GM18498 (cell line): ENCODE results near the gene UBXN7.
A peak's percentile ranks its signal among the peaks of the same experiment; 100 is the strongest.
"Not testable (repeated sequence)": the region's sequence is repeated elsewhere in the genome, so short reads cannot be mapped to it uniquely, and the experiment has no call there.

Source experiments
- ATAC-seq: cut with Tn5 transposase; IDR thresholded peaks from one replicate; pipeline ENCODE4 v1.9.1; 2021; ENCODE audit warnings: mild to moderate bottlenecking, moderate library complexity; ENCODE audit not compliant: unreplicated experiment

The UBXN7 gene

DNA sequence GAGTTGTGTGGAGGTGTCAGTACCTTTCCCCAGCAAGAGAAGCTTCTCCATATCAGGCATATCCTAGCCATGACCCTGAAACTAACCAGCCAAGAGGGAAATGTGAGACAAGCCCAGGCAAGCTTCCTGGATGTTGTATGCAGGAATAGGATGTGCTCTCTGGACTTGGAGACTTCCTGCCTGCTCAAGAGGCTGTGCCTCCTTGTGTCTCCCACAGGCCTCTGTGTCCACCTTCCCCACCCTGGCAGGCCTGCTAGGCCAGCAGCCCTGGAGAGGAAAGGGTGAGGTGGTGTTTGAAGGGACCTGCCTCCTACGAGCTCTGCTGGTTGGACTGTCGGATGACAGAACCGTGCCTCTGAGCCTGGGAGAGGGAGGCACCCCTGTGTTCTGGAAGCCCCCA lies 112.1 kb downstream of the UBXN7 start:
- no peak for ATAC-seq

DNA sequence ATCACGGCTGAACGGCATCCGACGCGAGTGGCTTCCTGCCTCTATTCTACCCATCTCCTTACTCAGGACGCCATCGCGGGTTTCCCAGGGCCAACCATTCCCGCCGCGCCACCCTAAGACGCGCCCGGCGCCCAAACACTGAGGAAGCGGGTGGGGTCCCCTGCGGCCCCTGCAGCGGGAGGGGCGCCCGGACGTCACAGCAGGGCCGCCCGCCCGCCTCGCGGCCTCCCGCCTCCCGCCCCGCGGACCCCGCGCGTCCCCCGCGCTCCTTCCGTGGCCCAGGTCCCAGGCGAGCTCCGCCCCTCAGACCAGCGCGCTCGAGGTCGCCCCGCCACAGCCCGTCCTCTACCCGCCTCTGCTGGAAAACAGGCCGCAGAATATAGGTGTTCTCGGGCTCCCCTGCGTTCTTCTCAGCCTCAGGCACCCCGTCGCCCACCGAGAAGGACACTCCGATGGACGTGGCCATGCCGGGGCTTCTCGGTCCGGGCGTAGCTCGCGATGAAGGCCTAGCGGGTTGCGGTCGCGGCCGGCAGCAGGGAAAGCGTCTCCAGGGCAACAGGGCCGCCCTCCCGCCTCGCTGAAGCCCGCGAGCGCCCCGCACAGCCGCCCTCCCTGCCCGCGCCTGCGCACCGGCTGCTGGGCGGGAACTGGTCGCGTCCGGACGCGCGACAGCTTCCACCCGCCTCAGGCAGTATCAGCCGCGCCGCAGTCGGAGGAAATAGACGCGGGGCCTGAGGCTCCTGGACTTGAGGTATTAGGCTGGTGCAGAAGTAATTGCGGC lies 114.3 kb downstream of the UBXN7 start, which contains the start of gene DYNLT2B:
DYNLT2B (minus strand) TSS at position 554 of the 781 bp plus-strand sequence; CDS start at position 466, 88 bp downstream.
- ATAC-seq = peak; percentile 89

DNA sequence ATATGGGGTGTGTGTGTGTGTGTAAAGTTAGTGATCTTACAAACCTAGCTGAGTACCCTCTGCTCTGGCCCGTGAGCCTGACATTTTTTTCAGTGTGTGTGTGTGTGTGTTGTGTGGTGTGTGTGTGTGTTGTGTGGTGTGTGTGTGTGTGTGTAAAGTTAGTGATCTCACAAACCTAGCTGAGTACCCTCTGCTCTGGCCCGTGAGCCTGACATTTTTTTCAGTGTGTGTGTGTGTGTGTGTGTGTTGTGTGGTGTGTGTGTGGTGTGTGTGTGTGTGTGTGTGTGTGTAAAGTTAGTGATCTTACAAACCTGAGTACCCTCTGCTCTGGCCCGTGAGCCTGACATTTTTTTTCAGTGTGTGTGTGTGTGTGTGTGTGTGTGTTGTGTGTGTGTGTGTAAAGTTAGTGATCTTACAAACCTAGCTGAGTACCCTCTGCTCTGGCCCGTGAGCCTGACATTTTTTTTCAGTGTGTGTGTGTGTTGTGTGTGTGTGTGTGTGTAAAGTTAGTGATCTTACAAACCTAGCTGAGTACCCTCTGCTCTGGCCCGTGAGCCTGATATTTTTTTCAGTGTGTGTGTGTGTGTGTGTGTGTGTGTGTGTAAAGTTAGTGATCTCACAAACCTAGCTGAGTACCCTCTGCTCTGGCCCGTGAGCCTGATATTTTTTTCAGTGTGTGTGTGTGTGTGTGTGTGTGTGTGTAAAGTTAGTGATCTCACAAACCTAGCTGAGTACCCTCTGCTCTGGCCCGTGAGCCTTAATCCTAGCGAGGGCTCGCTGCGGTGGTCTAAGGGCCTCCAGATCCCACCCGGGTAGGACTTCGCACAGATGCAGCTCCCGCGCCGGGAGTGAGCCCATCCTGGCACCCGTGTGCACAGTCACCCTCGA lies 115.2 kb downstream of the UBXN7 start:
- not testable (repeated sequence) for ATAC-seq

- no peak for ATAC-seq
These were observed 116.4 kb downstream of the UBXN7 start for GRCh38 chr3:196315821-196316220.

GRCh38 chr3:196314597-196314996 lies 117.6 kb downstream of the UBXN7 start:
- no peak for ATAC-seq

- ATAC-seq = not testable (repeated sequence)
These were observed 118.1 kb downstream of the UBXN7 start for GRCh38 chr3:196314086-196314485.

- not testable (repeated sequence) for ATAC-seq
These were observed 129.3 kb downstream of the UBXN7 start for GRCh38 chr3:196302960-196303359.

DNA sequence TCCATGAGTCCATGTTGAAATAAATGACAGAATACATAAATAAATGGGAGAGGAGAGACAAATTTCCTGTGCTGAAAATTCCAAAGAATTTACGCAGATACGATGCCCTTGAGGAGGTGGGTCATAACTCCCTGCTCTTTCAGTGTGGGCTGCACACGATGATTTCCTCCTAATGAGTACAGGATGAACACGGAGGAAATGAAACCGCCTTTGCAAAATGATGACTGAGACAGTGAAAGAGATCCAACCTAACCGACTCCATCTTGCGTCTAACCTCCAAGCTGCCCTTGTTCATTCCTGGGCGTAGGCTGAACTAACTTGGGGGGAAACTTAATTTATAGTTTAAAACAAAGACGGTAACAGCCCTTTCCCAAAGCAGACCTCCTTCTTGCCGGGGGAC lies 129.7 kb downstream of the UBXN7 start:
- ATAC-seq = not testable (repeated sequence)

DNA sequence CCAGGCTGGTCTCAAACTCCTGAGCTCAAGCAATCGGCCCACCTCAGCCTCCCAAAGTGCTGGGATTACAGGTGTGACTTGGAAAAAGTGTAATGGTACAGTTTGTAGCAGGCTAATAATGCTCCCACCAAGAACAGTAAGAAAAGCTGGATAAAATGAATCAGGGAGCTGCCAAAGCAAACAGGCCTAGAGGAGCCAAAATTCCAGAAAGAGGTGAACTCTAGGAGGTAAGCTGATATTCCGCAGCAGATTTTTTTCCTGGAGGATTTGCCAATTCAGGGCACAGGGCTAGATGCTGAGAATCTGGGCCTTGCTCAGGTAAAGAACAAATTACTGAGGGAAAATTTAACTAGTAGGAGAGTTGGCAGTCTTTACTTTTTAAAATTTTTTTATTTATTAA lies 133.7 kb downstream of the UBXN7 start:
- no peak for ATAC-seq
